HG02885 (cell line): ENCODE data around the gene GALNT16.
"Not testable (repeated sequence)": the region's sequence is repeated elsewhere in the genome, so short reads cannot be mapped to it uniquely, and the experiment has no call there.

Source experiments
- ATAC-seq: cut with Tn5 transposase; IDR thresholded peaks from one replicate; pipeline ENCODE4 v1.9.1; 2021; ENCODE audit warnings: mild to moderate bottlenecking; ENCODE audit not compliant: unreplicated experiment, poor library complexity

Gene GALNT16

GRCh38 chr14:69357544-69358200 lies 97.7 kb downstream of the GALNT16 start:
- ATAC-seq = no peak

DNA sequence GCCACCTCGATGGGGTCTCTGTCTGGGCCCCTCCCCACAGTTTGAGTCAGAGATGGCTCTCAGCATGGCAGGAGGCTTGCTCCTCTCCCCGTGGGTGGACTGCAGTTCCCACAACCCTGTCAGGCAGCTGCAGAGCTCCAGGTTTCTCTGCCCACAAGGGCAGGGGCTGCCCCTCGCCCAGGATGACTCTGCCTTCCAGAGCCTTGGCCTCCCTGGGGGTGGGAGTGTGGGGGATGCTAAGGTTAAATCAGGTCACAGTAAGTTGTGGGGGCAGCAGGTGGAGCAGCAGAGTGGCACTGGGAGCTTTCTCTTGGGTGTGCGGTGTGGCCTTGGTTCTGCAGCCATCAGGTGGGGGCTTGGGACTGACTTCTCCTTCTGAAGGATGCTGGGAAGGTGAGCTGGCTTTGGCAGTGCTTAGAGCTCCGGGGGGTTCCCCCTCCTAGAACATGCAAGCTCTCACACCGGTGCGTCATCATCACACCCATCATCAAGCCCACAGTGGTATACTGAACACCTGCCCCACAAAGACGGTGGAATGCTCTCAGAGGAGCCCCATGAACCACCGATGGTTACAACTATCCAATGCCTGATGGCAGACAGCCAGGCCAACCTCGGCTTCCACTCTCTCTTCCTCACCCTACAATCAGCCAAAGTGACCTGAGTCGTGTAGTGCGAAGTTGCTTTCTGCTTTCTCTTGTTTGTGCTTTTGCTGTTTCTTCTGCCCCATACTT lies 98.4 kb downstream of the GALNT16 start:
- ATAC-seq = no peak

- ATAC-seq = no peak
Measured at GRCh38 chr14:69358966-69359365, 99.0 kb downstream of the GALNT16 start.

GRCh38 chr14:69360438-69361108 lies 100.6 kb downstream of the GALNT16 start:
- ATAC-seq = no peak

- ATAC-seq = no peak
Measured at GRCh38 chr14:69363055-69363454, 103.1 kb downstream of the GALNT16 start.

DNA sequence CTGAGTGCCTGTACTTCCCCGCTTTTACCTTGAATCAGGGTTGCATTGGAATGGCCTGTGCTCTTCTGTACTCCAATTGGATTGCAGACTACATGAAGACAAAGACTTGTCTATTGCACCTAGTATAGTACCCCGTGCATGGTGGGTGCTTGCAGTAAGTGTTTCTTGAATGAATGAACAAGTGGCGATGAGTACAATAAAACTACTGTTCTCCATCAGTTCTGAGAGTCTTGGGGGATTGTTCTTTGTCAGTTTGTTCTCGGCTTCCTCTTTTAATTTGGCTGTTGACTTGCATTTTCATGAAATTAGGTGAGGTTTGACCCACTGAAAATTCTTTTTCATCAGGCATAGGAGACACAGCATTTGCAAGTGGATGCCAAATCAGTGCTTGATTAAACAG lies 104.0 kb downstream of the GALNT16 start:
- ATAC-seq = no peak

GRCh38 chr14:69364378-69364777 lies 104.4 kb downstream of the GALNT16 start:
- no peak for ATAC-seq

GRCh38 chr14:69366069-69366468 lies 106.1 kb downstream of the GALNT16 start:
- no peak for ATAC-seq

GRCh38 chr14:69366761-69367160 lies 106.8 kb downstream of the GALNT16 start:
- no peak for ATAC-seq

DNA sequence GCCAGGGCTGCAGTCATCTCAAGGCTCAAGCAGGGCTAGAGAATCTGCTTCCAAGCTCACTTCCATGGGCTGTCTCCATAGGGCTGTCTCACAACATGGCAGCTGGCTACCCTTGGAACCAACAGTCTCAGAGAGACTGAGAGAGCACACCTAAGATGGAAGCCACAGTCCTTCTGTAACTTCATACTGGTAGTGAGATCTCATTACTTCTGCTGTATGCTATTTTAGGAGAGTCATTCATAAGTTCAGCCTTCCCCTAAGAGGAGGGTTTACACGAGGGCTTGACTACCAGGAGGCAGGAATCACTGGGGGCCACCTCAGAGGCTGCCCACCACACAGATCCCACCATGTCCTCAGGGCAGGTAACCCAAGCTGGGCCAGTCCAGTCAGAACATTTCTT lies 108.4 kb downstream of the GALNT16 start:
- no peak for ATAC-seq

- no peak for ATAC-seq
Measured at GRCh38 chr14:69370061-69370460, 110.1 kb downstream of the GALNT16 start.

DNA sequence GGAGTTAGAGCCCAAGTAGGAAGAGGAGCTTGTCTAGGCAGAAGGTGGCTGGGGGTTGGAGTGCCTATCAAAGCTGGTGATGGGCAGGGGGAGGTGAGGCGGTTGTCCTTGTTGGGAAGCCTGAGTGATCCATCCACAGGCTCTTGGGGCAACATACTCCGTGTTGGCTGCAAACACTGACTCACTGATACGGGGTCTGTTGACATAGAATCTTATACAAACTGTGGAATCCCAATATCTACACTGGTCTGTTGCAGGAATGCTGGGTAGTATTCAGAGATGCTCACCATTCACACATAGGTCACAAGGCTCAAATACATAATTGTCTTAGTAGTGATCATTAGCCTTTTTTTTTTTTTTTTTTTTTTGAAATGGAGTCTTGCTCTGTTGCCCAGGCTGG lies 112.2 kb downstream of the GALNT16 start:
- ATAC-seq = no peak

GRCh38 chr14:69373104-69373503 lies 113.1 kb downstream of the GALNT16 start:
- no peak for ATAC-seq

DNA sequence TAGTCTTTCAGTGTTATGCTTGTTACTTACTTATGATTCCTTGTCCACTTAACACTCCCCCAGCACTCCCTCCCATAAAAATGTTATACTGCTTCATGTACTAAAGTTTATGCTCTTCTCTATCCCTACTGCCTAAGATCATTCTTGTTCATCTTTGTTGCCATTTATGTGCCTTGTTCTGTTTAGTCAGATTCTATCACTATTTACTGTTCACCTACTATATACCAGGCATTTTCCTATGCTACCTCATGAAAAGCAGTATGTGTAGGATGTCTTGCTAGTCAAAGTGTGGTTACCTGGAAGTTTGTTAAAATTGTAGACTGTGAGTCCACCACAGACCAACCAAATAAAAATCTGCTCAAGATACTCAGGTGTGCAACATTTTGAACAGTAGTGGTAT lies 114.3 kb downstream of the GALNT16 start:
- no peak for ATAC-seq

DNA sequence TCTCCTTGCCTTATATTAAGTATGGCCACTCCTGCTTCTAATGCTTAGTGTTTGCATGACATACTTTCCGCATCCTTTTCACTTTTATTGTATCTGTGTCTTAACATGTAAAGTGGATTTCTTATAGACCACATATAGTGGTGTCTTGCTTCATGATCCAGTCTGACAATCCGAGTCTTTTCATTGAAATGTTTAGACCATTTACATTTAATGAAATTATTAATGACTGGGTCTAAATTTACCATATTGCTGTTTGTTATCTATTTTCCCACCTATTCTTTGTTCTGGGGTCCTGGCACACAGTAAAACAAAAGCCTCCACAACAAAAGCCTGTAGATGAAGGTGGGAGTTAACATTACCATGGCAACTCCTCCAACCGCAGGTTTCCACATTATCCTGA lies 115.2 kb downstream of the GALNT16 start:
- no peak for ATAC-seq

- no peak for ATAC-seq
Measured at GRCh38 chr14:69375722-69376121, 115.8 kb downstream of the GALNT16 start.

DNA sequence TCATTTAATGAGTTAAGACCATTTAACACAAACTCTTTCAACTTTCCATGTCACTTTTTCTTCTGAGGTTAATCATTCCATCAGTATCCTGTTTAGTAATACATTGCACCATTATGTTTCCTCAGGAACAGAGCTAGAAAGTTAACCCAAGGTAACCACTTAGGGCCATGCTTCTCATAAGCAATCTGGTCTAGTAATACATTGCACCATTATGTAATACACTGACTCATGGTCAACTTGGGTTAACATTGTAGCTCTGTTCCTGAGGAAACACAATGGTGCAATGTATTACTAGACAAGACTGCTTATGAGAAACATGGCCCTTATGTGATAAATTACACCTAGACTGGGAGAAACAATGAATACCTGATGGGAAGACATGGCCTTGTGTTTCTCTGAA lies 116.5 kb downstream of the GALNT16 start:
- no peak for ATAC-seq

GRCh38 chr14:69378274-69378673 lies 118.3 kb downstream of the GALNT16 start:
- ATAC-seq = no peak

DNA sequence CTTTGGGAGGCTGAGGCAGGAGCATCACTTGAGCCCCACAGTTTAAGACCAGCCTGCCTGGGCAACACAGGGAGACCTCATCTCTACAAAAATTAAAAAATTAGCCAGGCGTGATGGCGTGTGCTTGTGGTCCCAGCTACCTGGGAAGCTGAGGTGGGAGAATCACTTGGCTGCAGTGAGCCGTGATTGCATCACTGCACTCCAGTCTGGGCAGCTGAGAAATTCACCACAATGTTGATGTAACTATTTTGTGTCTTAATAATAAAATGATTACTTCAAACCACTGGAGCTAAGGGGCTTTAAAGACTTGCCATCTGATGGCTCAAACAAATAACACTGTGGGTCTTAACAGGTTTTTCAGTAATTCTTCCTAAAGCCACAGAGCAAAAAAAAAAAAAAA lies 127.4 kb downstream of the GALNT16 start:
- no peak for ATAC-seq

GRCh38 chr14:69391400-69391799 lies 131.4 kb downstream of the GALNT16 start:
- ATAC-seq = not testable (repeated sequence)

DNA sequence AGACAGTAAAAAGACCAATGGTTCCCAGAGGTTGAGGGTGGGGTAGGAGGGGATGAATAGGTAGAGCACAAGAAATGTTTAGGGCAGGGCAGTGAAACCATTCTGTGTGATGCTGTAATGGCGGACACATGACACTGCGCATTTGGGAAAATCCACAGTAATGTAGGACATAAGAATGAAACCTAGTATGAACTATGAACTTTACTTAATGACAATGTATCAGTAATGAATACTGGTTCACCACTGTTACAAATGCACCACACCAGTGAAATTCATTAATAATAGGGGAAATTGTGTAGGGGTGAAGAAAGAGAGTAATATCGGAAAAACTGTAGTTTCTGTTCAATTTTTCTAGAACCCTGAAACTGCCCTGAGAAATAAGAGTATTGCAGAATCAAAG lies 132.5 kb downstream of the GALNT16 start:
- no peak for ATAC-seq

- ATAC-seq = no peak
Measured at GRCh38 chr14:69395929-69396328, 136.0 kb downstream of the GALNT16 start.
